A549 (cell line): ENCODE results near the gene CACNA1G. TPM values are rescaled to one million over a fixed set of nuclear protein-coding genes. Genes with fewer than 3 reads are reported as not detected.
A peak's percentile ranks its signal among the peaks of the same experiment; 100 is the strongest.

Experiments used
- ATAC-seq, 2 experiments: fragments of 200-7000 bp in 1 of 2; fragments of >200 bp in 1 of 2; cut with Nextera tagmentation in 1 of 2; cut with Tn5 transposase in 1 of 2; 3 replicates each; pipeline versions ENCODE4 v1.8.0 to v1.9.1; 2018 to 2020; ENCODE audit warnings: mild to moderate bottlenecking in 1 of 2, moderate library complexity in 1 of 2
- CTCF ChIA-PET: fragments of 300-600 bp; sonication (Branson Sonifier 250); formaldehyde crosslinking; extraction: SDS; loops from one replicate; lab custom pipeline; 2021; ENCODE audit warnings: antibody characterized with exemption, inconsistent platforms; lab: Yijun Ruan, JAX
- POLR2A ChIA-PET: fragments of 350-600 bp; formaldehyde crosslinking; extraction: SDS; loops from one replicate; lab custom pipeline; 2021; ENCODE audit warnings: antibody characterized with exemption, inconsistent platforms; lab: Yijun Ruan, JAX
- DNase-seq, 2 experiments: peaks; one replicate each; pipeline versions ENCODE4 v3.0.0 to v3.0.0-alpha.2; 2011 to 2016; ENCODE audit warnings: low read depth in 1 of 2, low spot score in 1 of 2
- FAIRE-seq: peaks from 2 replicates; lab custom pipeline; 2011; peaks lifted over from hg19 to GRCh38; lab: Jason Lieb, UNC
- H3K27ac ChIP-seq, 2 experiments: fragments of >200 bp; sonication (Bioruptor Twin); formaldehyde crosslinking; 3 replicates each; pipeline ENCODE4 v1.5.1; 2016 to 2017
- H3K4me1 ChIP-seq: fragments of >200 bp; sonication (Bioruptor Twin); formaldehyde crosslinking; 3 replicates; pipeline ENCODE4 v1.6.1; 2016
- H3K4me2 ChIP-seq: fragments of >200 bp; sonication (Bioruptor Twin); formaldehyde crosslinking; 3 replicates; pipeline ENCODE4 v1.6.1; 2016
- H3K4me3 ChIP-seq: fragments of >200 bp; sonication (Bioruptor Twin); formaldehyde crosslinking; 3 replicates; pipeline ENCODE4 v1.5.1; 2016
- H3K9me3 ChIP-seq: fragments of >200 bp; sonication (Bioruptor Twin); formaldehyde crosslinking; 3 replicates; pipeline ENCODE4 v1.6.1; 2016
- ATOH8 ChIP-seq: fragments of 250-450 bp; sonication (Bioruptor Pico); IDR thresholded peaks from 2 replicates; pipeline ENCODE4 v1.5.0; 2020; ENCODE audit warnings: low read depth, mild to moderate bottlenecking, moderate library complexity
- CBX2 ChIP-seq: fragments of 200-600 bp; sonication (generic); IDR thresholded peaks from 2 replicates; pipeline ENCODE4 v1.6.1; 2016; ENCODE audit warnings: low read depth, mild to moderate bottlenecking, borderline replicate concordance
- CHD4 ChIP-seq: fragments of 200-600 bp; sonication (generic); IDR thresholded peaks from 2 replicates; pipeline ENCODE4 v1.6.1; 2016; ENCODE audit warnings: antibody characterized with exemption, mild to moderate bottlenecking, borderline replicate concordance
- E2F6 ChIP-seq: IDR thresholded peaks from 2 replicates; pipeline ENCODE4 v1.6.1; 2012; ENCODE audit warnings: low read depth, borderline replicate concordance
- EP300 ChIP-seq, 2 experiments: fragments of >200 bp; sonication (Bioruptor Twin); formaldehyde crosslinking; IDR thresholded peaks; 2 replicates in 1 of 2; 3 replicates in 1 of 2; pipeline ENCODE4 v1.6.1; 2016 to 2017
- ESRRA ChIP-seq: fragments of 150-350 bp; IDR thresholded peaks from 2 replicates; pipeline ENCODE4 v1.6.1; 2014; ENCODE audit warnings: mild to moderate bottlenecking, low read length, borderline replicate concordance
- FOSL2 ChIP-seq, 2 experiments: fragments of 450-650 bp in 1 of 2; fragments of >200 bp in 1 of 2; sonication (Bioruptor Twin) in 1 of 2; formaldehyde crosslinking; IDR thresholded peaks; 2 replicates each; pipeline versions ENCODE4 v1.5.0 to v1.6.1; 2016 to 2020; ENCODE audit warnings: mild to moderate bottlenecking in 1 of 2, moderate library complexity in 1 of 2
- FOXS1 ChIP-seq: fragments of 250-450 bp; sonication (Bioruptor Pico); IDR thresholded peaks from 2 replicates; pipeline ENCODE4 v1.5.0; 2020; ENCODE audit warnings: mild to moderate bottlenecking, moderate library complexity
- GATA3 ChIP-seq: IDR thresholded peaks from 2 replicates; pipeline ENCODE4 v1.6.1; 2012; ENCODE audit warnings: borderline replicate concordance
- HES2 ChIP-seq: fragments of >200 bp; sonication (Bioruptor Twin); formaldehyde crosslinking; IDR thresholded peaks from 2 replicates; pipeline ENCODE4 v1.6.1; 2016
- HEYL ChIP-seq: fragments of 250-450 bp; sonication (Bioruptor Pico); IDR thresholded peaks from 2 replicates; pipeline ENCODE4 v1.8.0; 2021; ENCODE audit warnings: mild to moderate bottlenecking, moderate library complexity
- HOXB13 ChIP-seq: fragments of 250-450 bp; sonication (Bioruptor Pico); IDR thresholded peaks from 2 replicates; pipeline ENCODE4 v1.5.0; 2020; ENCODE audit warnings: low read depth, mild to moderate bottlenecking, moderate library complexity
- HOXB5 ChIP-seq: fragments of 250-450 bp; sonication (Bioruptor Pico); IDR thresholded peaks from 2 replicates; pipeline ENCODE4 v1.5.0; 2020; ENCODE audit warnings: mild to moderate bottlenecking, moderate library complexity
- KDM1A ChIP-seq: fragments of 200-600 bp; sonication (generic); IDR thresholded peaks from 2 replicates; pipeline ENCODE4 v1.6.1; 2016; ENCODE audit warnings: low read depth, mild to moderate bottlenecking
- MAFK ChIP-seq: fragments of 450-650 bp; IDR thresholded peaks from 2 replicates; pipeline ENCODE4 v1.6.1; 2014; ENCODE audit not compliant: partially characterized antibody
- MAZ ChIP-seq: fragments of 150-350 bp; IDR thresholded peaks from 2 replicates; pipeline ENCODE4 v1.6.1; 2014; ENCODE audit warnings: antibody characterized with exemption, low read depth, low read length, borderline replicate concordance
- NFE2L2 ChIP-seq: fragments of 150-350 bp; conservative IDR thresholded peaks from 2 replicates; pipeline ENCODE4 v1.6.1; 2014; ENCODE audit warnings: low read length
- NPAS2 ChIP-seq: fragments of 250-450 bp; sonication (Bioruptor Pico); IDR thresholded peaks from 2 replicates; pipeline ENCODE4 v1.8.0; 2022; ENCODE audit warnings: mild to moderate bottlenecking, moderate library complexity, borderline replicate concordance
- NR3C1 ChIP-seq: fragments of >200 bp; sonication (Bioruptor Twin); formaldehyde crosslinking; IDR thresholded peaks from 3 replicates; pipeline ENCODE4 v1.6.1; 2017
- PBX3 ChIP-seq: IDR thresholded peaks from 2 replicates; pipeline ENCODE4 v1.6.1; 2012
- POLR2AphosphoS2 ChIP-seq: conservative IDR thresholded peaks from 2 replicates; pipeline ENCODE4 v1.6.1; 2012; ENCODE audit warnings: low read length, improper control_type of control experiment, inconsistent platforms
- RARB ChIP-seq: fragments of 250-450 bp; sonication (Bioruptor Pico); IDR thresholded peaks from 2 replicates; pipeline ENCODE4 v1.8.0; 2021; ENCODE audit warnings: mild to moderate bottlenecking, moderate library complexity
- RCOR1 ChIP-seq: fragments of 150-350 bp; IDR thresholded peaks from 2 replicates; pipeline ENCODE4 v1.6.1; 2014; ENCODE audit warnings: antibody characterized with exemption, low read length, low read depth
- RFX5 ChIP-seq: fragments of 450-650 bp; IDR thresholded peaks from 2 replicates; pipeline ENCODE4 v1.7.1; 2014; ENCODE audit warnings: antibody characterized with exemption, mild to moderate bottlenecking, moderate library complexity
- RNF2 ChIP-seq: fragments of 200-600 bp; sonication (generic); IDR thresholded peaks from 2 replicates; pipeline ENCODE4 v1.6.1; 2016; ENCODE audit warnings: low read depth, mild to moderate bottlenecking, antibody characterized with exemption, moderate library complexity, borderline replicate concordance
- SMC3 ChIP-seq: fragments of >200 bp; sonication (Bioruptor Twin); formaldehyde crosslinking; IDR thresholded peaks from 3 replicates; pipeline ENCODE4 v1.6.1; 2018; ENCODE audit warnings: inconsistent platforms
- TFCP2L1 ChIP-seq: fragments of 250-450 bp; sonication (Bioruptor Pico); IDR thresholded peaks from 2 replicates; pipeline ENCODE4 v1.5.0; 2021; ENCODE audit warnings: mild to moderate bottlenecking
- TP53 ChIP-seq: fragments of 250-450 bp; sonication (Bioruptor Pico); IDR thresholded peaks from 2 replicates; pipeline ENCODE4 v1.5.0; 2021; ENCODE audit warnings: mild to moderate bottlenecking, moderate library complexity
- ZC3H11A ChIP-seq: fragments of 450-650 bp; IDR thresholded peaks from 2 replicates; pipeline ENCODE4 v1.6.1; 2014; ENCODE audit warnings: antibody characterized with exemption, mild to moderate bottlenecking
- ZFP36 ChIP-seq: fragments of 450-650 bp; IDR thresholded peaks from 2 replicates; pipeline ENCODE4 v1.6.1; 2014; ENCODE audit warnings: borderline replicate concordance; ENCODE audit not compliant: partially characterized antibody
- ZNF302 ChIP-seq: fragments of 250-450 bp; sonication (Bioruptor Pico); IDR thresholded peaks from 2 replicates; pipeline ENCODE4 v1.9.0; 2021; ENCODE audit warnings: inconsistent platforms, mild to moderate bottlenecking, moderate library complexity
- WGBS: methylation state at CpG from one replicate; pipeline ENCODE4 v1.1.6; 2017; ENCODE audit errors: missing lambda C conversion rate; 5-methylcytosine and 5-hydroxymethylcytosine counted together
- polyA plus RNA-seq, 4 experiments: library from polyadenylated mRNA; depleted of rRNA in 3 of 4; stranded (reverse); fragments of >200 nt; fragmentation: RNase III in 1 of 4; extraction: RNeasy Plus Mini Kit Qiagen cat#74134 plus additional on column Dnase treatment in 1 of 4; gene quantifications; 2 replicates in 3 of 4; 3 replicates in 1 of 4; pipeline ENCODE4 v1.2.3, GENCODE V29; 2011 to 2017
- TF ChIP-seq, protein P1 (sequence below): fragments of >200 bp; sonication (Bioruptor Twin); formaldehyde crosslinking; IDR thresholded peaks from 3 replicates; pipeline ENCODE4 v1.5.1; 2016

Gene CACNA1G
- polyA plus RNA-seq, 2 of the 4 experiments (the other 2 are of a cell fraction): 4.0 to 8.9 TPM

DNA sequence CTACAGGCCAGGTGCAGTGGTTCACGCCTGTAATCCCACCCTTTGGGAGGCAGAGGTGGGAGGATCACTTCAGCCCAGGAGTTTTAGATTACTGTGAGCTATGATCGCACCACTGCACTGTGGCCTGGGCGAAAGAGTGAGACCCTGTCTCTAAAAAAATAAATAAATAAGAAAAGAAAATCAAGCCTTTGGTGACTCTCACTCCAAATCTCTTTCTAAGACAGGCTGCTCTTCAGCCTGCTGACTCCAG, 75.1 kb downstream of the CACNA1G start (continued):
- TF ChIP-seq E2F6 (no peak), TFCP2L1 (no peak), FOXS1 (no peak), HES2 (no peak), EP300 (IDR thresholded peaks at IDR 0.05) (no peak), NPAS2 (no peak), NR3C1 (no peak)
- TF ChIP-seq, protein P1, sequence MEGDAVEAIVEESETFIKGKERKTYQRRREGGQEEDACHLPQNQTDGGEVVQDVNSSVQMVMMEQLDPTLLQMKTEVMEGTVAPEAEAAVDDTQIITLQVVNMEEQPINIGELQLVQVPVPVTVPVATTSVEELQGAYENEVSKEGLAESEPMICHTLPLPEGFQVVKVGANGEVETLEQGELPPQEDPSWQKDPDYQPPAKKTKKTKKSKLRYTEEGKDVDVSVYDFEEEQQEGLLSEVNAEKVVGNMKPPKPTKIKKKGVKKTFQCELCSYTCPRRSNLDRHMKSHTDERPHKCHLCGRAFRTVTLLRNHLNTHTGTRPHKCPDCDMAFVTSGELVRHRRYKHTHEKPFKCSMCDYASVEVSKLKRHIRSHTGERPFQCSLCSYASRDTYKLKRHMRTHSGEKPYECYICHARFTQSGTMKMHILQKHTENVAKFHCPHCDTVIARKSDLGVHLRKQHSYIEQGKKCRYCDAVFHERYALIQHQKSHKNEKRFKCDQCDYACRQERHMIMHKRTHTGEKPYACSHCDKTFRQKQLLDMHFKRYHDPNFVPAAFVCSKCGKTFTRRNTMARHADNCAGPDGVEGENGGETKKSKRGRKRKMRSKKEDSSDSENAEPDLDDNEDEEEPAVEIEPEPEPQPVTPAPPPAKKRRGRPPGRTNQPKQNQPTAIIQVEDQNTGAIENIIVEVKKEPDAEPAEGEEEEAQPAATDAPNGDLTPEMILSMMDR: no peak

- peak overlapping the region; percentile 99 to 100 for H3K27ac ChIP-seq
- no peaks in the 10 kb centered on the region for H3K9me3 ChIP-seq
- peak in 1 of 2 experiments; percentile 49 for DNase-seq
- peaks cover 79% of the 10 kb centered on the region for H3K4me1 ChIP-seq
- FAIRE-seq: no peak
- WGBS: 8% methylated on average over 9 of the region's 9 CpGs
- H3K4me3 ChIP-seq: peak overlapping the region; percentile 92
- ChIA-PET POLR2A (interaction anchor here (0.6 to 8.0 kb wide), 13 partner anchors 10 to 85 kb away, joined by 3 to 237 read pairs (median 4); partner anchors contain the start of gene CACNA1G), CTCF (interaction anchor here (0.7 to 48.0 kb wide), 12 partner anchors 9 to 216 kb away, joined by 3 to 2097 read pairs (median 4); partner anchors contain the start of gene ANKRD40)
- peak overlapping the region; percentile 92 for H3K4me2 ChIP-seq
- ATAC-seq: no peak
- TF ChIP-seq ZFP36: no peak
- no peak for TF ChIP-seq PBX3
- TF ChIP-seq TFCP2L1: no peak
- no peak for TF ChIP-seq RFX5
- no peak for TF ChIP-seq RCOR1
- TF ChIP-seq HOXB13 (CRISPR knock-in tag): 0 out of 2 replicates have a peak, but pooled peaks have one; percentile 56
- TF ChIP-seq, protein P1: no peak
- no peak for TF ChIP-seq CHD4
- no peak for TF ChIP-seq SMC3
- peak; percentile 89 for TF ChIP-seq ZNF302 (CRISPR knock-in tag)
- TF ChIP-seq KDM1A: no peak
- 0 out of 2 replicates have a peak, but pooled peaks have one; percentile 50 for TF ChIP-seq HOXB5 (CRISPR knock-in tag)
- TF ChIP-seq ZC3H11A: no peak
- no peak for TF ChIP-seq ESRRA
- TF ChIP-seq MAZ: no peak
- no peak for TF ChIP-seq FOXS1
- TF ChIP-seq TP53 (CRISPR knock-in tag): no peak
- no peak for TF ChIP-seq GATA3
- no peak for TF ChIP-seq CBX2
- TF ChIP-seq MAFK: no peak
- no peak for TF ChIP-seq RARB (CRISPR knock-in tag)
- TF ChIP-seq HEYL: no peak
- no peak for TF ChIP-seq FOSL2 (IDR thresholded peaks at IDR 0.05)
- no peak for TF ChIP-seq FOSL2 (CRISPR knock-in tag; IDR thresholded peaks at IDR 0.05)
- TF ChIP-seq ATOH8 (CRISPR knock-in tag): peak; percentile 82; the same call in 1 of the 2 replicates
- TF ChIP-seq RNF2: no peak
- TF ChIP-seq POLR2AphosphoS2: no peak
- no peak for TF ChIP-seq NFE2L2
Measured at GRCh38 chr17:50635982-50636803, 75.7 kb downstream of the CACNA1G start.
